Hepatocyte (in vitro differentiated cells): ENCODE data around the gene PCDHA1. TPM values are rescaled to one million over a fixed set of nuclear protein-coding genes. Genes with fewer than 3 reads are reported as not detected.

Experiments
- DNase-seq: peaks from one replicate; pipeline ENCODE4 v3.0.0-alpha.2; 2016; ENCODE audit warnings: low spot score
- H2AFZ ChIP-seq: fragments of 200-600 bp; sonication (generic); 2 replicates; pipeline ENCODE4 v1.6.0; 2016; ENCODE audit warnings: antibody characterized with exemption, mild to moderate bottlenecking
- H3K27ac ChIP-seq: fragments of 200-600 bp; sonication (generic); 2 replicates; pipeline ENCODE4 v1.5.1; 2016; ENCODE audit warnings: mild to moderate bottlenecking
- H3K27me3 ChIP-seq: fragments of 200-600 bp; sonication (generic); 2 replicates; pipeline ENCODE4 v1.6.1; 2016
- H3K36me3 ChIP-seq: fragments of 200-600 bp; sonication (generic); replicated peaks from 2 replicates; pipeline ENCODE4 v1.5.1; 2016; ENCODE audit warnings: low read depth; ENCODE audit not compliant: insufficient read depth
- H3K4me1 ChIP-seq: fragments of 200-600 bp; sonication (generic); 2 replicates; pipeline ENCODE4 v1.5.1; 2016; ENCODE audit warnings: mild to moderate bottlenecking, moderate library complexity; ENCODE audit not compliant: insufficient read depth
- H3K4me2 ChIP-seq: fragments of 200-600 bp; sonication (generic); 2 replicates; pipeline ENCODE4 v1.6.0; 2016
- H3K4me3 ChIP-seq: fragments of 200-600 bp; sonication (generic); 2 replicates; pipeline ENCODE4 v1.5.1; 2016; ENCODE audit warnings: mild to moderate bottlenecking
- H3K79me2 ChIP-seq: fragments of 200-600 bp; sonication (generic); 2 replicates; pipeline ENCODE4 v1.6.0; 2017; ENCODE audit warnings: mild to moderate bottlenecking
- H3K9me2 ChIP-seq: fragments of 200-600 bp; sonication (generic); replicated peaks from 2 replicates; pipeline ENCODE4 v1.6.0; 2017; ENCODE audit warnings: mild to moderate bottlenecking; ENCODE audit not compliant: insufficient read depth
- H3K9me3 ChIP-seq: fragments of 200-600 bp; sonication (generic); 2 replicates; pipeline ENCODE4 v1.5.1; 2016; ENCODE audit warnings: low read depth, mild to moderate bottlenecking
- H4K20me1 ChIP-seq: fragments of 200-600 bp; sonication (generic); 2 replicates; pipeline ENCODE4 v1.6.0; 2016; ENCODE audit warnings: mild to moderate bottlenecking; ENCODE audit not compliant: insufficient read depth, poor library complexity, severe bottlenecking
- CTCF ChIP-seq: fragments of 200-600 bp; sonication (generic); IDR thresholded peaks from 2 replicates; pipeline ENCODE4 v1.5.1; 2016; ENCODE audit warnings: antibody characterized with exemption, mild to moderate bottlenecking; ENCODE audit not compliant: poor library complexity
- EZH2 ChIP-seq: fragments of 200-600 bp; sonication (generic); IDR thresholded peaks from 2 replicates; pipeline ENCODE4 v1.6.1; 2016; ENCODE audit warnings: antibody characterized with exemption, mild to moderate bottlenecking, borderline replicate concordance
- EZH2phosphoT487 ChIP-seq: fragments of 200-600 bp; sonication (generic); IDR thresholded peaks from one replicate; pipeline ENCODE4 v1.6.1; 2018; ENCODE audit warnings: antibody characterized with exemption, mild to moderate bottlenecking, low read depth, moderate library complexity; ENCODE audit not compliant: unreplicated experiment, severe bottlenecking
- WGBS: methylation state at CpG from one replicate; pipeline ENCODE4 v1.1.6; 2016; ENCODE audit warnings: low lambda C conversion rate; ENCODE audit errors: missing lambda C conversion rate; 5-methylcytosine and 5-hydroxymethylcytosine counted together
- polyA plus RNA-seq: library from polyadenylated mRNA; unstranded; fragments of >200 nt; fragmentation: Nextera tagmentation; extraction: Ambion mirVana; gene quantifications from 2 replicates; pipeline ENCODE4 v1.2.1, GENCODE V29; 2016
- total RNA-seq: library from RNA; depleted of rRNA; stranded (reverse); fragments of >200 nt; gene quantifications from 2 replicates; pipeline ENCODE4 v1.2.3, GENCODE V29; 2014

The PCDHA1 gene
- total and polyA plus RNA-seq, 2 experiments from 2014 or later = not detected

- peaks cover 1% of the 10 kb centered on the region for H3K4me1 ChIP-seq
- H3K36me3 ChIP-seq = no peaks in the 10 kb centered on the region
- TF ChIP-seq EZH2phosphoT487 = no peak
- TF ChIP-seq CTCF = no peak
- TF ChIP-seq EZH2 = no peak
- no peaks in the 10 kb centered on the region for H4K20me1 ChIP-seq
- H3K4me2 ChIP-seq = no peak overlapping the region
- no peaks in the 10 kb centered on the region for H3K27me3 ChIP-seq
- WGBS = 83% methylated on average over 1 of the region's 1 CpG
- H3K9me2 ChIP-seq = no peaks in the 10 kb centered on the region
- no peaks in the 10 kb centered on the region for H3K9me3 ChIP-seq
- no peak overlapping the region for H2AFZ ChIP-seq
- H3K4me3 ChIP-seq = no peak overlapping the region
- H3K79me2 ChIP-seq = no peaks in the 10 kb centered on the region
- no peak overlapping the region for H3K27ac ChIP-seq
- peak; percentile 30 for DNase-seq
Observed at GRCh38 chr5:140996060-140996459, 210.1 kb downstream of the PCDHA1 start.

- no peak overlapping the region for H3K4me3 ChIP-seq
- H3K27me3 ChIP-seq = no peaks in the 10 kb centered on the region
- H3K4me2 ChIP-seq = no peak overlapping the region
- no peaks in the 10 kb centered on the region for H4K20me1 ChIP-seq
- H2AFZ ChIP-seq = no peak overlapping the region
- H3K9me2 ChIP-seq = no peaks in the 10 kb centered on the region
- DNase-seq = no peak
- H3K4me1 ChIP-seq = peaks cover 14% of the 10 kb centered on the region
- H3K9me3 ChIP-seq = no peaks in the 10 kb centered on the region
- WGBS = 83% methylated on average over 2 of the region's 2 CpGs
- no peaks in the 10 kb centered on the region for H3K36me3 ChIP-seq
- no peak for TF ChIP-seq EZH2
- no peak for TF ChIP-seq CTCF
- TF ChIP-seq EZH2phosphoT487 = no peak
- H3K79me2 ChIP-seq = peaks cover 5% of the 10 kb centered on the region
- H3K27ac ChIP-seq = no peak overlapping the region
Observed at GRCh38 chr5:140998921-140999410, 213.0 kb downstream of the PCDHA1 start.

- no peak for TF ChIP-seq EZH2phosphoT487
- TF ChIP-seq EZH2 = no peak
- TF ChIP-seq CTCF = no peak
- H3K4me2 ChIP-seq = peak overlapping the region; percentile 78
- no peaks in the 10 kb centered on the region for H3K36me3 ChIP-seq
- 3% methylated on average over 9 of the region's 9 CpGs for WGBS
- no peaks in the 10 kb centered on the region for H3K9me3 ChIP-seq
- H3K4me3 ChIP-seq = peak overlapping the region; percentile 25
- peak overlapping the region; percentile 85 for H3K27ac ChIP-seq
- no peaks in the 10 kb centered on the region for H3K27me3 ChIP-seq
- H2AFZ ChIP-seq = peak overlapping the region; percentile 59
- H3K4me1 ChIP-seq = peaks cover 20% of the 10 kb centered on the region
- H3K79me2 ChIP-seq = peaks cover 5% of the 10 kb centered on the region
- DNase-seq = peak; percentile 72
- H4K20me1 ChIP-seq = no peaks in the 10 kb centered on the region
- no peaks in the 10 kb centered on the region for H3K9me2 ChIP-seq
Observed at GRCh38 chr5:141001446-141001843, 215.5 kb downstream of the PCDHA1 start.
